ENCODE measurements around the gene FOXF2.
A peak's percentile ranks its signal among the peaks of the same experiment; 100 is the strongest.
"Not testable (repeated sequence)": the region's sequence is repeated elsewhere in the genome, so short reads cannot be mapped to it uniquely, and the experiment has no call there.

FOXF2 gene

DNA sequence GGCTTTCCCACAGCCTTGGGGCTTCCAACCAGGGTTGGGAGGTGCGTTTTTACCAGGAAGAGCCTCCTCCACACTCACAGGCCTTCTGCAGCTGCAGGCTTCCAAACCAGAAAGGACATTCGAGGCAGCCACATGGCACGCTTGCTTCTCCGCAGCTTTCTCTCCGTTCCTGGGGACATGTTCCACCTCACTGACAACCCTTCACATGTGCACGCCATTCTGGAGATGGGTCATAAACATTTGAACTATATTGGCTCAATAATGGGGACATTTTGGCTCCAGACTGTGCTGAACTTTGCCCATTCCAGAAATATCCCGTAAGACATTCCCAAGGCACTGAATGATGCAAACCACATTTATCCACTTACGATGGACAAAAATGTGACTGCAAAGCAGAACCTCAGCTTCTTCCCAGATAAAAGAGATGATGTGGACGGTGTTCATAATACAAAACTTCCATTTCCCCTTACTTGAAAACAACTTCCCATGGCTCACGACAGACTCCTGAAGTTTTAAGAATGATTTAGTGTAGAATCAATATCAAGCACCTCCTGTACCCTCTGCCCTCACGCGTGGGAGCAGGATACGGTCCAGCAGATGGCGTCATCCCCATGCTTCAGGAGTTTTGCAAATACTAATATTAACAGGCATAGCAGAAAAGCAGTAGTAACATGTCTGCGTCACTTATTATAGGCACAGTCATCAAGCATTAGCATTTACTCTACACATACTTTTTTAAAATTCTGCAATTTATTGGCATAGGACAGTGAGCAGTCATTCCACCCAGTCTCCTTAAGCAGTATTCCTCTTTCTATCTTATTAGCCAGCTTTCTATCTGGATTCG, 25.4 kb upstream of the FOXF2 start:
- H3K23ac ChIP-seq (ENCODE audit: low read length): no peak overlapping the region
- no peak overlapping the region for H4K5ac ChIP-seq (ENCODE audit: low read length)
- no peaks in the 10 kb centered on the region for H3K36me3 ChIP-seq (ENCODE audit: control insufficient read depth, insufficient read depth, low read length)
- no peak overlapping the region for H3K4ac ChIP-seq (ENCODE audit: low read depth, low read length)
- H3K79me2 ChIP-seq (ENCODE audit: control insufficient read depth, insufficient read depth, low read length): no peaks in the 10 kb centered on the region
- no peak overlapping the region for H4K8ac ChIP-seq (ENCODE audit: low read depth, low read length)
- no peaks in the 10 kb centered on the region for H3K4me1 ChIP-seq (ENCODE audit: control insufficient read depth, low read depth, low read length)
- no peak overlapping the region for H2AK5ac ChIP-seq (ENCODE audit: low read length)
- no peak overlapping the region for H2BK120ac ChIP-seq (ENCODE audit: low read depth, low read length)
- H3K56ac ChIP-seq (ENCODE audit: low read length): no peak overlapping the region
- no peak overlapping the region for H2BK5ac ChIP-seq (ENCODE audit: low read length)
- H3K9ac ChIP-seq (ENCODE audit: low read length): no peak overlapping the region
- no peak overlapping the region for H3K27ac ChIP-seq (ENCODE audit: low read depth, low read length)
- peak; percentile 31 for DNase-seq
- H3K4me2 ChIP-seq (ENCODE audit: low read length): no peak overlapping the region
- H3K4me3 ChIP-seq (ENCODE audit: low read length): no peak overlapping the region
- no peak overlapping the region for H2BK15ac ChIP-seq (replicated peaks; ENCODE audit: low read depth)
- H3K79me1 ChIP-seq (ENCODE audit: low read length): no peaks in the 10 kb centered on the region
- WGBS (ENCODE audit: extremely low coverage, insufficient coverage, low lambda C conversion rate): no CpG with 5 or more reads among the region's 16 CpGs
- H3K27me3 ChIP-seq (ENCODE audit: insufficient read depth, low read length, poor library complexity): no peaks in the 10 kb centered on the region
- no peak overlapping the region for H3K18ac ChIP-seq (ENCODE audit: low read length)

DNA sequence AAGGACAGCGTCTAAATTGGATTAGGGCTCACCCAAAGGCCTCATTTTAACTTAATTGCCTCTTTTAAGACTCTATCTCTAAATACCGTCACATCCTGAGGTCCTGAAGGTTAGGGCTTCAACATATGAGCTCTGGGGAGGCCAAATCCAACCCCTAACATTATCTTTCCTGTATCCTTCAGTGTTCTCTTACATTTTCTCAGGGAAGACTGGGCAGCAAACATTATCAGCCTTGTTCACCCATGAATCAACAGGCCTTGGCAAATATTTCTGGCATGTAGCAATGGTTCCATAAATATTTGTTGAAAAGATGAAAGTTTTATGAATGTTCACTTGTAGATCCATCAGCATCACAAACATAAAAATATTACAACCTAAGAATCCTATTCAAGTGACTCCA, 24.6 kb upstream of the FOXF2 start:
- H2BK120ac ChIP-seq (ENCODE audit: low read depth, low read length): no peak overlapping the region
- no peak overlapping the region for H3K4me2 ChIP-seq (ENCODE audit: low read length)
- WGBS (ENCODE audit: extremely low coverage, insufficient coverage, low lambda C conversion rate): no CpG with 5 or more reads among the region's 2 CpGs
- no peak overlapping the region for H3K56ac ChIP-seq (ENCODE audit: low read length)
- H3K23ac ChIP-seq (ENCODE audit: low read length): no peak overlapping the region
- no peak overlapping the region for H3K27ac ChIP-seq (ENCODE audit: low read depth, low read length)
- no peaks in the 10 kb centered on the region for H3K36me3 ChIP-seq (ENCODE audit: control insufficient read depth, insufficient read depth, low read length)
- H4K5ac ChIP-seq (ENCODE audit: low read length): no peak overlapping the region
- no peaks in the 10 kb centered on the region for H3K4me1 ChIP-seq (ENCODE audit: control insufficient read depth, low read depth, low read length)
- no peak overlapping the region for H2BK15ac ChIP-seq (replicated peaks; ENCODE audit: low read depth)
- H3K79me1 ChIP-seq (ENCODE audit: low read length): no peaks in the 10 kb centered on the region
- H2AK5ac ChIP-seq (ENCODE audit: low read length): no peak overlapping the region
- H3K4me3 ChIP-seq (ENCODE audit: low read length): no peak overlapping the region
- H2BK5ac ChIP-seq (ENCODE audit: low read length): no peak overlapping the region
- DNase-seq: no peak
- H3K79me2 ChIP-seq (ENCODE audit: control insufficient read depth, insufficient read depth, low read length): no peaks in the 10 kb centered on the region
- no peak overlapping the region for H3K4ac ChIP-seq (ENCODE audit: low read depth, low read length)
- H3K27me3 ChIP-seq (ENCODE audit: insufficient read depth, low read length, poor library complexity): no peaks in the 10 kb centered on the region
- H3K9ac ChIP-seq (ENCODE audit: low read length): no peak overlapping the region
- no peak overlapping the region for H3K18ac ChIP-seq (ENCODE audit: low read length)
- no peak overlapping the region for H4K8ac ChIP-seq (ENCODE audit: low read depth, low read length)

DNA sequence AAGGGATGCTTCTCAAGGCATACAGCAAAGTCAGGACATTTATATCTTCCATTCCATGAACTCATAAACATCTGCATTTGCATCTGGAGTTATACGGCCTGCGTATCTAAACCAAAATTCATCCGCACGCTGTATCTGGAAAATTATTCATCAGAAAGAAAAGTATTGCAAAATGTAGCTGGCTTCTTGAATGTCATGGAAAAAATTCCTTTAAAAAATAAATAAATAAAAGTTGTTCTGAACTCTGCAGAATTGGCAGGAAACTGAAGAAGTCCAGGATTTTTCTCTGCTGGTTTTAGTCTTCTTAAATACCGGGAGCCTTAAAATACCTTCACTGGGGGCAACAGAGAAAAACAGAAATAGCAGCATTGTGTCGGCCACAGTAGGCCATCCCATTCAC, 23.7 kb upstream of the FOXF2 start:
- H3K27ac ChIP-seq (ENCODE audit: low read depth, low read length): no peak overlapping the region
- no peak overlapping the region for H2AK5ac ChIP-seq (ENCODE audit: low read length)
- DNase-seq: no peak
- no peak overlapping the region for H4K5ac ChIP-seq (ENCODE audit: low read length)
- H3K79me1 ChIP-seq (ENCODE audit: low read length): no peaks in the 10 kb centered on the region
- H3K4me2 ChIP-seq (ENCODE audit: low read length): no peak overlapping the region
- H3K9ac ChIP-seq (ENCODE audit: low read length): no peak overlapping the region
- no peak overlapping the region for H2BK120ac ChIP-seq (ENCODE audit: low read depth, low read length)
- H3K23ac ChIP-seq (ENCODE audit: low read length): no peak overlapping the region
- H3K4me3 ChIP-seq (ENCODE audit: low read length): no peak overlapping the region
- H2BK15ac ChIP-seq (replicated peaks; ENCODE audit: low read depth): no peak overlapping the region
- no peaks in the 10 kb centered on the region for H3K4me1 ChIP-seq (ENCODE audit: control insufficient read depth, low read depth, low read length)
- H3K79me2 ChIP-seq (ENCODE audit: control insufficient read depth, insufficient read depth, low read length): no peaks in the 10 kb centered on the region
- H3K18ac ChIP-seq (ENCODE audit: low read length): no peak overlapping the region
- no peaks in the 10 kb centered on the region for H3K27me3 ChIP-seq (ENCODE audit: insufficient read depth, low read length, poor library complexity)
- no peak overlapping the region for H4K8ac ChIP-seq (ENCODE audit: low read depth, low read length)
- no CpG with 5 or more reads among the region's 6 CpGs for WGBS (ENCODE audit: extremely low coverage, insufficient coverage, low lambda C conversion rate)
- H2BK5ac ChIP-seq (ENCODE audit: low read length): no peak overlapping the region
- H3K56ac ChIP-seq (ENCODE audit: low read length): no peak overlapping the region
- H3K36me3 ChIP-seq (ENCODE audit: control insufficient read depth, insufficient read depth, low read length): no peaks in the 10 kb centered on the region
- no peak overlapping the region for H3K4ac ChIP-seq (ENCODE audit: low read depth, low read length)

DNA sequence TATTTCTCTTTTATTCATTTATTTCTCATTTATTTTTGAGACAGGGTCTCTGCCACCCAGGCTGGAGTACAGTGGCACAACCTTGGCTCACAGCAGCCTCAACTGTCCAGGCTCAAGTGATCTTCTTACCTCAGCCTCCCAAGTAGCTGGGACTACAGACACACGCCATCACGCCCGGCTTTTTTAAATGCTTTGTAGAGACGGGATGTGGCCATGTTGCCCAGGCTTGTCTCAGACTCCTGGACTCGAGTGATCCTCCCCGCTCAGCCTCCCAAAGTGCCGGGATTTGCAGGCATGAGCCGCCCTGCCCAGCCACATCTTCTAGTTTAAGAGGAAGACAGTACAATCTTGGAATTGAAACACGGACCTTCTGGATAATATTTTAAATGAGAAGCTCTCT, 21.6 kb upstream of the FOXF2 start:
- H3K27ac ChIP-seq (ENCODE audit: low read depth, low read length): no peak overlapping the region
- H3K56ac ChIP-seq (ENCODE audit: low read length): no peak overlapping the region
- no peak overlapping the region for H2AK5ac ChIP-seq (ENCODE audit: low read length)
- no peaks in the 10 kb centered on the region for H3K27me3 ChIP-seq (ENCODE audit: insufficient read depth, low read length, poor library complexity)
- H2BK5ac ChIP-seq (ENCODE audit: low read length): no peak overlapping the region
- H3K4ac ChIP-seq (ENCODE audit: low read depth, low read length): no peak overlapping the region
- no CpG with 5 or more reads among the region's 9 CpGs for WGBS (ENCODE audit: extremely low coverage, insufficient coverage, low lambda C conversion rate)
- no peak overlapping the region for H3K23ac ChIP-seq (ENCODE audit: low read length)
- no peak overlapping the region for H4K5ac ChIP-seq (ENCODE audit: low read length)
- no peaks in the 10 kb centered on the region for H3K36me3 ChIP-seq (ENCODE audit: control insufficient read depth, insufficient read depth, low read length)
- H4K8ac ChIP-seq (ENCODE audit: low read depth, low read length): no peak overlapping the region
- DNase-seq: no peak
- no peak overlapping the region for H2BK15ac ChIP-seq (replicated peaks; ENCODE audit: low read depth)
- no peaks in the 10 kb centered on the region for H3K79me1 ChIP-seq (ENCODE audit: low read length)
- no peak overlapping the region for H3K18ac ChIP-seq (ENCODE audit: low read length)
- H3K79me2 ChIP-seq (ENCODE audit: control insufficient read depth, insufficient read depth, low read length): no peaks in the 10 kb centered on the region
- H3K9ac ChIP-seq (ENCODE audit: low read length): no peak overlapping the region
- H3K4me3 ChIP-seq (ENCODE audit: low read length): no peak overlapping the region
- no peaks in the 10 kb centered on the region for H3K4me1 ChIP-seq (ENCODE audit: control insufficient read depth, low read depth, low read length)
- H3K4me2 ChIP-seq (ENCODE audit: low read length): no peak overlapping the region
- no peak overlapping the region for H2BK120ac ChIP-seq (ENCODE audit: low read depth, low read length)

DNA sequence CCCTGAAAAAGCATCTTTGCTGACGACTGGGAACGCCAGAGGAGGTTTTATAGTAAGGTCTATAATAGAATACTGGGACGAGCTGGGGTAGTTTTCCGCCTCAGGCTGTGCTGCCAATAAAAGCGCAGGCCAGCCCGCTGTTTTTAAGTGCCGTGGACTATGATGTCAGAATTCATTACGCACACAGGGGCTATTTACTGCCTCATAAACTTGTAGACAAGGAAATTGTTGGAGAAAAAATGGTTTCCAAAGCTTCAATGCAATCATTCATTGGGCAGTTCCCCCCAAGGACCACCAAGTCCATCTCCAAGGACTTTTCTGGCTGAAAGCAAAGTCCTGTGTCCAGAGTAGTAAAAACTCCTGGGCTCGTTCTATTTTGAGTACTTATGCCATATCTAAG, 20.4 kb upstream of the FOXF2 start:
- no peak for DNase-seq
- H4K5ac ChIP-seq (ENCODE audit: low read length): no peak overlapping the region
- no peak overlapping the region for H2BK5ac ChIP-seq (ENCODE audit: low read length)
- H4K8ac ChIP-seq (ENCODE audit: low read depth, low read length): no peak overlapping the region
- H3K4ac ChIP-seq (ENCODE audit: low read depth, low read length): no peak overlapping the region
- H2BK120ac ChIP-seq (ENCODE audit: low read depth, low read length): no peak overlapping the region
- no peaks in the 10 kb centered on the region for H3K79me1 ChIP-seq (ENCODE audit: low read length)
- H3K4me3 ChIP-seq (ENCODE audit: low read length): no peak overlapping the region
- no peaks in the 10 kb centered on the region for H3K27me3 ChIP-seq (ENCODE audit: insufficient read depth, low read length, poor library complexity)
- H3K4me1 ChIP-seq (ENCODE audit: control insufficient read depth, low read depth, low read length): no peaks in the 10 kb centered on the region
- no peak overlapping the region for H3K56ac ChIP-seq (ENCODE audit: low read length)
- no peak overlapping the region for H3K27ac ChIP-seq (ENCODE audit: low read depth, low read length)
- H3K18ac ChIP-seq (ENCODE audit: low read length): no peak overlapping the region
- no peaks in the 10 kb centered on the region for H3K79me2 ChIP-seq (ENCODE audit: control insufficient read depth, insufficient read depth, low read length)
- H3K4me2 ChIP-seq (ENCODE audit: low read length): no peak overlapping the region
- no peak overlapping the region for H3K9ac ChIP-seq (ENCODE audit: low read length)
- H3K36me3 ChIP-seq (ENCODE audit: control insufficient read depth, insufficient read depth, low read length): no peaks in the 10 kb centered on the region
- no CpG with 5 or more reads among the region's 9 CpGs for WGBS (ENCODE audit: extremely low coverage, insufficient coverage, low lambda C conversion rate)
- no peak overlapping the region for H2AK5ac ChIP-seq (ENCODE audit: low read length)
- H2BK15ac ChIP-seq (replicated peaks; ENCODE audit: low read depth): no peak overlapping the region
- no peak overlapping the region for H3K23ac ChIP-seq (ENCODE audit: low read length)

- not testable (repeated sequence) for DNase-seq; H3K79me1 ChIP-seq (ENCODE audit: low read length); H4K8ac ChIP-seq (ENCODE audit: low read depth, low read length); H3K56ac ChIP-seq (ENCODE audit: low read length); H3K4me2 ChIP-seq (ENCODE audit: low read length); H3K9ac ChIP-seq (ENCODE audit: low read length); H2BK120ac ChIP-seq (ENCODE audit: low read depth, low read length); H3K79me2 ChIP-seq (ENCODE audit: control insufficient read depth, insufficient read depth, low read length); H3K36me3 ChIP-seq (ENCODE audit: control insufficient read depth, insufficient read depth, low read length); H3K4me3 ChIP-seq (ENCODE audit: low read length); H2AK5ac ChIP-seq (ENCODE audit: low read length); H3K4me1 ChIP-seq (ENCODE audit: control insufficient read depth, low read depth, low read length); H3K27ac ChIP-seq (ENCODE audit: low read depth, low read length); H3K27me3 ChIP-seq (ENCODE audit: insufficient read depth, low read length, poor library complexity); H2BK5ac ChIP-seq (ENCODE audit: low read length); H2BK15ac ChIP-seq (replicated peaks; ENCODE audit: low read depth); H3K23ac ChIP-seq (ENCODE audit: low read length); H4K5ac ChIP-seq (ENCODE audit: low read length); H3K4ac ChIP-seq (ENCODE audit: low read depth, low read length); H3K18ac ChIP-seq (ENCODE audit: low read length)
- whole genome bisulfite sequencing (ENCODE audit: extremely low coverage, insufficient coverage, low lambda C conversion rate): no CpG with 5 or more reads among the region's 1 CpG
These were observed 19.7 kb upstream of the FOXF2 start for GRCh38 chr6:1369695-1370094.
